Activated CD8-positive, alpha-beta memory T cell treated with anti-CD3 and anti-CD28 coated beads, Interleukin-2, amount 10 ng/mL, durations not matched to agents 7 days and 5 days (primary cell): Measurements from ENCODE around the gene IQSEC2. TPM values are rescaled to one million over a fixed set of nuclear protein-coding genes. Genes with fewer than 3 reads are reported as not detected.

Source experiments
- ATAC-seq: fragments of 150-1000 bp; cut with Tn5 transposase; one replicate; pipeline ENCODE4 v1.10.0; 2021; ENCODE audit warnings: moderate library complexity
- CTCF ChIA-PET: fragments of 350-600 bp; sonication (Branson Sonifier 250); formaldehyde crosslinking; loops from one replicate; lab custom pipeline; 2021; ENCODE audit warnings: antibody characterized with exemption; lab: Charles Lee
- DNase-seq: peaks from one replicate; pipeline ENCODE4 v3.0.0-alpha.2; 2020
- H3K27ac Mint-ChIP-seq: one replicate; pipeline ENCODE4 v1.8.0; 2021; ENCODE audit warnings: mild to moderate bottlenecking, mixed read lengths
- H3K27me3 Mint-ChIP-seq: one replicate; pipeline ENCODE4 v1.8.0; 2021; ENCODE audit warnings: mixed read lengths
- H3K36me3 Mint-ChIP-seq: one replicate; pipeline ENCODE4 v1.8.0; 2021; ENCODE audit warnings: mild to moderate bottlenecking, mixed read lengths
- H3K4me1 Mint-ChIP-seq: one replicate; pipeline ENCODE4 v1.8.0; 2021; ENCODE audit warnings: mixed read lengths
- H3K4me3 Mint-ChIP-seq: one replicate; pipeline ENCODE4 v1.8.0; 2021; ENCODE audit warnings: mild to moderate bottlenecking, moderate library complexity, mixed read lengths
- H3K9me3 Mint-ChIP-seq: one replicate; pipeline ENCODE4 v1.8.0; 2022; ENCODE audit warnings: low read depth, mixed read lengths
- total RNA-seq, 2 experiments: library from RNA; stranded (reverse); gene quantifications; one replicate each; pipeline ENCODE4 v1.2.3, GENCODE V29; 2021

The IQSEC2 gene
- total RNA-seq, 2 experiments from 2014 or later = 0.40 TPM; not detected in 1

DNA sequence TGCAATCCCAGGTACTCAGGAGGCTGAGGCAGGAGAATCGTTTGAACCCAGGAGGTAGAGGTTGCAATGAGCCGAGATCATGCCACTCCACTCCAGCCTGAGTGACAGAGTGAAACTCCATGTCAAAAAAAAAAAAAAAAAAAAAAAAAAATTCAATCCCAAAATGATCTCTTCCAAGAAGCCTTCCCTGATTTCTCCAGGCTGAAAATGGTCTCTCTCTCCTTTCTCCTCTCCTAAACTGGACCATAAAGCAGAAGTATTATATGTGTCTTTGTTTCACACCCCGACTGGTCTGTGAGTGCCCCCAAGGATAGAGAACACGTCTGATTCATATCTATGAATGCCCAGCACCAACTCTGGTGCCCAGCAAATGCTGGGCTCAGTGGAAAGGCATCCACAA lies 39.1 kb downstream of the IQSEC2 start:
- peaks cover 3% of the 10 kb centered on the region for H3K27me3 Mint-ChIP-seq
- peaks cover 4% of the 10 kb centered on the region for H3K4me1 Mint-ChIP-seq
- no peak overlapping the region for H3K27ac Mint-ChIP-seq
- DNase-seq = no peak
- CTCF ChIA-PET = no interaction called here
- H3K9me3 Mint-ChIP-seq = no peaks in the 10 kb centered on the region
- no peaks in the 10 kb centered on the region for H3K36me3 Mint-ChIP-seq
- no peak for ATAC-seq
- H3K4me3 Mint-ChIP-seq = no peak overlapping the region

DNA sequence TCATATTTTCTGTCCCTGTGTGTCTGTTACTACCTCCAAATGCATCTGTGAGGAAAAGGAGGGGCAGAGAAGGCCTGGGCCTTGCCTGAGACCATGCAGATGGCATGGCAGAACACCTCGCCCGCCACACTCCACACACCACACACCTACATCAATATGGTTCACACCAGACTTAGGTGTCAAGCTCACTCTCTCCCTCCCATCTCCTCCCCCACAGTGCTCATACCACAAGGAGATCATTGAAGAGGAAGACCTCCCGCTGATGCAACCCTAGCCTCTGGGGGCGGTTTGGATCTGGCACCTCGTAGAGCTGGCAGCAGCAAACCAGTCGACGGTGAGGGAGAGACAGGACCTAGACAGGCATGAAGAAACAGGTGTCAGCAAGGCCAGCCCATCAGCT lies 39.8 kb downstream of the IQSEC2 start:
- CTCF ChIA-PET = no interaction called here
- Mint-ChIP-seq H3K9me3 (no peaks in the 10 kb centered on the region), H3K4me3 (no peak overlapping the region), H3K27ac (no peak overlapping the region), H3K4me1 (peaks cover 4% of the 10 kb centered on the region), H3K36me3 (no peaks in the 10 kb centered on the region), H3K27me3 (peaks cover 3% of the 10 kb centered on the region)
- no peak for ATAC-seq
- no peak for DNase-seq

DNA sequence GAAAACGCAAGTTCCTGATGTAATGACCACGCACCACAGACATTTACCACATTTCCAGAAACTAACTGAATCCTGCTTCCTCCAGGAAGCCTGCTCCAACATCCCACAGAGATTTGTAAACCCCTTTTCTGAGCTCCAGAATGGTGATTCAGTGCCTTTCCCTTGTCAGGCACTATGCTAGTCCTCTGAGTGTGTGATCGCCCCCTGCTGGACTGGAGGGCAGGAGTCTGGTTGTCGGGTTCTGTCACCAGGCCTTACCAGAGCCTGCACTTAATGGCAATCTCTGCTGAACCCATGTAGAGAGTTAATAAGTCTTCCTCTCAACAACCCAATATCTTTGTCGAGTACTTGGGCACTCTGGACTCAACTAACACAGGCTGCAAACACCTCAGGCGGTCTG lies 41.9 kb downstream of the IQSEC2 start:
- DNase-seq = no peak
- Mint-ChIP-seq H3K27me3 (no peaks in the 10 kb centered on the region), H3K4me3 (no peak overlapping the region), H3K9me3 (no peaks in the 10 kb centered on the region), H3K36me3 (no peaks in the 10 kb centered on the region), H3K27ac (no peak overlapping the region), H3K4me1 (peaks cover 4% of the 10 kb centered on the region)
- ATAC-seq = peak; percentile 53
- CTCF ChIA-PET = interaction anchor here (1.0 kb wide), 1 partner anchor 13 kb away, joined by 3 read pairs; no protein-coding TSS in a partner anchor

DNA sequence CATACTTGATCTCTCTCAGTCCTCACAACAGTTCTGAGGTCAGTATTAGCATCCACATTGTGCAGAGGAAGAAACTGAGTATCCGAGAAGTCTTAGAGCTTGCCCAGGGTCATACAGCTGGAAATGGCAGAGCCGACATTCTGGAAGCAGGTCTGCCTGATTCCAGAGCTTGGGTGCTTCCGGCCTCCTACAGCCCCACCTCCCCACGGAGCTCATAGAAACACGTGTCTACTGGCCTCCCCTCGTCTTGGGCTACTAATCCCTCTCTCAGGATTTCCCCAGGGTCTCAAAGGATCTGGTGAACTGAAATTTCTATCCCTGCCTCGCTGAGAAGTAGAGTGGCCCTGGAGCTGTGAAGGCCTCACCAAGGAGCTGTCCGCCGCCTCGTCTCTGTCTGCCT lies 44.3 kb downstream of the IQSEC2 start:
- Mint-ChIP-seq H3K4me3 (no peak overlapping the region), H3K36me3 (no peaks in the 10 kb centered on the region), H3K9me3 (no peaks in the 10 kb centered on the region), H3K27ac (no peak overlapping the region), H3K4me1 (peaks cover 4% of the 10 kb centered on the region), H3K27me3 (no peaks in the 10 kb centered on the region)
- CTCF ChIA-PET = no interaction called here
- no peak for ATAC-seq
- no peak for DNase-seq

DNA sequence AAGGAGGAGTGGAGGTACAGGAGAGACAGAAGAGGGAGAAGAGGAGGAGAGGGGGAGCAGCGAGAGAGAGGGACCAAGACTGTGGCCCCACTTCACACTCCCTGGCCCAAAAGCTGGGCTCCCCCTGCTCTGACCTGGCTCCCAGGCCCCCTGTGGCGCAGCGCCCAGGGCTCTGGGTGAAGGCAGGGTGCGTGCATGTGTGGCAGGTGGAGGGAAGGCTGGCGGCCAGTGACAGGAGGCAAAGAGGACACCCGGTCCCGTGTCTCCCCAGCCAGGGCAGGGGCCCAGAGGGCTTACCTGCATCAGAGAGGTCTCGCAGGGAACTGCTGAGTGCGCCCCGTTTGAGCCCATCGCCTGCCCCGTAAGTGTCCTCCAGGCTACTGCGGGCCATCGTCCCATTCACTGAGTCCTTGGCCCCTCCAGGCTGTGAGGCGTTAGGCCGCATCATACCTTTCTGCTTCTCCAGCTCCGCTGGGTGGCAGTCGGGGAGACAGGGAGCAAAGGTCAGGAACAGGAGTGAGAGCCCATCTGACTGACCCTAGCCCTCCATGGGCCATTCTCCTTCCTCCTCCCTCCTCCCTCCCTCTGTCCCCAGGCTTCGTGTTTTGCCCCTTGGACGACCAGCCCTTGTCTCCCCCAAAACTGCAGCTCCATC lies 45.2 kb downstream of the IQSEC2 start:
- peaks cover 2% of the 10 kb centered on the region for H3K4me1 Mint-ChIP-seq
- H3K4me3 Mint-ChIP-seq = no peak overlapping the region
- CTCF ChIA-PET = no interaction called here
- no peak overlapping the region for H3K27ac Mint-ChIP-seq
- H3K27me3 Mint-ChIP-seq = peaks cover under 1% of the 10 kb centered on the region
- ATAC-seq (no peak), DNase-seq (no peak)
- no peaks in the 10 kb centered on the region for H3K9me3 Mint-ChIP-seq
- no peaks in the 10 kb centered on the region for H3K36me3 Mint-ChIP-seq

DNA sequence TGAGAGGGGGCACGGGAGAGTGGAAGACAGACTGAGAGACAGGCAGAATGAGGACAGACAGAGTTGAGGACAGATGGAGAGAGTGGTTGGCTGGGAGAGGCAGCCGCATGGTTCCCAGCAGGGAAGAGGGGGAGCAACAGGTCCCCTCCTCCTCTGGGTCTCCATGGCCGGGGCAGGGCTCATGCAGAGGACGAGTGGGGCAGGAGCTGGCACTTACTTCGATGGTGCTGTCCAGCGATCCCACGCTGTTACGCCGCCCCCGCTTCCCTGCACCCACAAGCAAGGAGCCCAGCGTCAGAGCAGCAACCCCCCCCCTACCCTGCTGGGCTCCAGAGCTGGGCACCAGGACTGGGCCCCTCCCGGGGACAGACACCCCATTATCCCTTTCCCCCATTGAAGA lies 45.8 kb downstream of the IQSEC2 start:
- H3K4me3 Mint-ChIP-seq = no peak overlapping the region
- ATAC-seq (no peak), DNase-seq (no peak)
- H3K27ac Mint-ChIP-seq = no peak overlapping the region
- H3K27me3 Mint-ChIP-seq = peaks cover 5% of the 10 kb centered on the region
- CTCF ChIA-PET = no interaction called here
- H3K9me3 Mint-ChIP-seq = no peaks in the 10 kb centered on the region
- H3K4me1 Mint-ChIP-seq = peaks cover 2% of the 10 kb centered on the region
- H3K36me3 Mint-ChIP-seq = no peaks in the 10 kb centered on the region

DNA sequence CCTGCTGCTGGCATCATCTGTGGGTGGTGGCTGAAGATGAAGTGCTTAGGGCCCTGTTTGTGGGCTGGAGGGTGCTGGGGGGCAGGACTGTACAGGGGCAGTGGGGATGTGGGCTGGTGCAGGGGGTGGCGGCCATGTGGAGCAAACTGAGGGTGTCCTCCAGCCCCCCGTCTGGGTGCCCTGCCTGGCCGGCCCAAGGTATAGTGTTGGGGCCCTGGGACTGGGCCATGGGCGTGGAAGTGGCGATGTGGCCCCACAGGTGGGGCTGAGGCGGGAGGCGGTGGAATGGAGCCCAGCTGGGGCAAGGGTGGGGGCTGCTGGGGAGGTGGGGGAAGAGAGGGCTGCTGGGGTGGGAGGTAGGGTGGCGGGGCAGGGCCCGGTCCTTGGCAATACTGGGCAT lies 46.9 kb downstream of the IQSEC2 start:
- H3K36me3 Mint-ChIP-seq = no peaks in the 10 kb centered on the region
- CTCF ChIA-PET = interaction anchor here (0.8 kb wide), 1 partner anchor 79 kb away, joined by 3 read pairs; no protein-coding TSS in a partner anchor
- DNase-seq (no peak), ATAC-seq (no peak)
- H3K4me3 Mint-ChIP-seq = no peak overlapping the region
- H3K27me3 Mint-ChIP-seq = peaks cover 5% of the 10 kb centered on the region
- H3K27ac Mint-ChIP-seq = no peak overlapping the region
- no peaks in the 10 kb centered on the region for H3K9me3 Mint-ChIP-seq
- H3K4me1 Mint-ChIP-seq = peaks cover 2% of the 10 kb centered on the region

DNA sequence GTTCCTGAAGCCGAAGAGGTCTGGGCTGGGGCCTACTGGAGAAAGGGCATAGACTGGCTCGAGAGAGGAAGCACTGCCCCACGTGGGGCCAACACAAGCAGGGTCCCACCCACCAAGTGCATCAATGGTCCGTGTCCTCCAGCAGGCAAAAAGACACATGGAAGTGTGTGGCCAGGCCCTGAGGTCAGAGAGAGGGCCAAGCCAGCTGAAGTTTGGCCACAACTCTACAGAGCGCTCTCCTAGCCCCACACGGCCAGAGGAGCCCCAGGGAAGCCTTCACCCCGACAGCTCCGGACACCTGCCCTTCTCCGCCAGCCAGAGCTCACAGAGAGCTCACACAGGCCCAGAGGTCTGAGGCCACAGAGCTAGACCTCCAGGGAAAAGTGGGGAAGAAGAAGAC lies 47.8 kb downstream of the IQSEC2 start:
- Mint-ChIP-seq H3K27ac (no peak overlapping the region), H3K4me1 (no peaks in the 10 kb centered on the region), H3K36me3 (no peaks in the 10 kb centered on the region), H3K4me3 (no peak overlapping the region), H3K27me3 (peaks cover 5% of the 10 kb centered on the region), H3K9me3 (no peaks in the 10 kb centered on the region)
- no peak for DNase-seq
- CTCF ChIA-PET = no interaction called here
- no peak for ATAC-seq

DNA sequence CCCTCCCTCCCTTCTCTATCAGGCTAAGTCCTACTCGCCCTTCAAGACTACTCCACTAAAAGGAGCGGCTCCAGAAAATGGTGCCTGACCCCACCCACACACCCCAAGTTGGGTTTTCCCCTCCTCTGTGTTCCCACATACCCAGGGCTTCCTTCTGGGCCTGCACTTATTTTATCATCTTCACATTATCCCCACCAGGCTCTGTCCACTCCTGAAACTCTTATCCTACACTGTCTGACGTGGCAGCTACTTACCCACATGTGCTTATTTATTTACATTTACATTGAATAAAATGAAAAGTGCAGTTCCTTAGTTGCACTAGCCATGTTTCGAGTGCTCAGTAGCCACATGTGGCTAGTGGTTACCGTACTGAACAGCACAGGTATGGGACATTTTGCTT lies 51.3 kb downstream of the IQSEC2 start:
- H3K4me3 Mint-ChIP-seq = no peak overlapping the region
- no peak overlapping the region for H3K27ac Mint-ChIP-seq
- H3K27me3 Mint-ChIP-seq = peaks cover 5% of the 10 kb centered on the region
- DNase-seq = no peak
- CTCF ChIA-PET = no interaction called here
- ATAC-seq = no peak
- no peaks in the 10 kb centered on the region for H3K9me3 Mint-ChIP-seq
- peaks cover 19% of the 10 kb centered on the region for H3K4me1 Mint-ChIP-seq
- no peaks in the 10 kb centered on the region for H3K36me3 Mint-ChIP-seq

DNA sequence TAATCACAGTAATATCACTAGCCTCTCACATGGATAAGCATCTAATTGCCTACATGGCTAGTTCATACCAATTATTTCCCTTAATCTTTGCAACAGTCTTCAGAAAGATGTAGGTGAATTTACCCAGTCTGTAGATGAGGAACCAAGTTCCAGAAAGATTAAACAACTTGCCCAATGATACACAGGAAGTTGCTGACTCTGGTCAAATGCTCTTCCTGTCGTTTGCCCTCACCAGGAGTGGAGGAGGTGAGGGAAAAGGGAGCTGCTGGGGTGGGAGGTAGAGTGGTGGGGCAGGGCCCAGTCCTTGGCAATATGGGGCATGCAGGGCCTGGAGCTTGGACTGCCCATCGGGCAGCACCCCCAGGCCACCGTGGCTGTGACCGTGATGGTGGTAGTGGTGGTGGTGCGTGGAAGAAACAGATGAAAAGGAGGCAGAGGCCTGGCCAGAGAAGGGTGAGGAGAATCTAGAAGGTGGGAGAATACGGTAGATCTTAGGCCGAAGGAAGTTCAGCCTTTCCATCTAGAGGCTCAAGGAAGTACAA lies 54.1 kb downstream of the IQSEC2 start:
- ATAC-seq (no peak), DNase-seq (no peak)
- Mint-ChIP-seq H3K36me3 (peaks cover 7% of the 10 kb centered on the region), H3K27ac (no peak overlapping the region), H3K4me3 (no peak overlapping the region), H3K9me3 (no peaks in the 10 kb centered on the region), H3K27me3 (peaks cover 5% of the 10 kb centered on the region), H3K4me1 (peaks cover 36% of the 10 kb centered on the region)
- CTCF ChIA-PET = no interaction called here

DNA sequence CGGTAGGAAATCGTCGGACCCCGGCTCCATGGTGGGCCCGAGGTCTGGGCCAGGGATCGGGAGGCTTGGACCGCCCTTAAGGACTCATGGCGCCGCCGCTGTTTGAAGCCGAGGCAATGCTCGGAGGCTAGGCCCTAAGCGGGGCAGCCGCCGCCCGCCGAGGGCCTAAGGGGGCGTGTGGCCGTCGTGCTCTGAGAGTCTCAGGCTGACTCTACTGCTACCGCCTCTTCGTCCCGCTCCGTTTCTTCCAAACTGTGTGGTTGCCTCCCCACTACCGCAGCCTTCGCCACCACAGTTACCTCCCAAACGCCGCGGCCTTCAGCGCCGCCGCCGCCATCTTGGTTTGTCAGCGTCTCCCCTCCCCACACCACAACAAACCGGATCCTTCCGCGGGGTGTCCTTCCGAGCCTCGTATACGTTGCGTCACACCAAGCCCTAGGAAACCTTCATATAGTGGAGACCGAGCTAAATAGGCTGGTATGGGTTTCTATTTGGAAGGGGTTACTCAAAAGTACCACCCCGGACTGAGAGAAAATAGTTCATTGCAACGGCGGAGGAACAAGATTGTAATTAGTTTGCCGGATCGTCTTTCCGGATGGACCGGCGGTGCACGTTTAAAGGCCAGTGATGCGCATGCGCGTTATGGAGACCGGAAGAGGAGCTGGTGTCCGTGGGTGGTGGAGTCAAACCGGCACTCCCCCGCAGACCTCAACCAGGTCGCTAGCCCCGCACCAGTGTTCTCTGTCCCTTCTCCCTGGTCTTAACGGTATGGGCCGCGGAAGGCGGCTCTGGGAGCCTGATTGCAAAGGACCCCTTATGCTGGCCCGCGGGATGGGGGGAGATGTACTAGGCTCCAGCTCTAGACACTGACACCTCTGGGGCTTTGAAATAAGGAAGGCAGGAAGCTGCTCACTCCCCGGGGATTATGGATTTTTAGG lies 56.3 kb downstream of the IQSEC2 start, which contains the start of gene KDM5C:
Gene KDM5C (minus strand): TSS at position 348 of the 938 bp plus-strand sequence. CDS start 318 bp downstream, at position 30.
- Mint-ChIP-seq H3K9me3 (no peaks in the 10 kb centered on the region), H3K4me1 (peaks cover 46% of the 10 kb centered on the region), H3K36me3 (peaks cover 10% of the 10 kb centered on the region), H3K27ac (peak within 1 kb of the TSS; percentile 95), H3K27me3 (no peaks in the 10 kb centered on the region), H3K4me3 (peak within 1 kb of the TSS; percentile 85)
- ATAC-seq (peak; percentile 87), DNase-seq (peak; percentile 92)
- CTCF ChIA-PET = interaction anchor here (0.8 to 1.4 kb wide), 2 partner anchors 38 to 63 kb away, joined by 3 to 5 read pairs; no protein-coding TSS in a partner anchor

DNA sequence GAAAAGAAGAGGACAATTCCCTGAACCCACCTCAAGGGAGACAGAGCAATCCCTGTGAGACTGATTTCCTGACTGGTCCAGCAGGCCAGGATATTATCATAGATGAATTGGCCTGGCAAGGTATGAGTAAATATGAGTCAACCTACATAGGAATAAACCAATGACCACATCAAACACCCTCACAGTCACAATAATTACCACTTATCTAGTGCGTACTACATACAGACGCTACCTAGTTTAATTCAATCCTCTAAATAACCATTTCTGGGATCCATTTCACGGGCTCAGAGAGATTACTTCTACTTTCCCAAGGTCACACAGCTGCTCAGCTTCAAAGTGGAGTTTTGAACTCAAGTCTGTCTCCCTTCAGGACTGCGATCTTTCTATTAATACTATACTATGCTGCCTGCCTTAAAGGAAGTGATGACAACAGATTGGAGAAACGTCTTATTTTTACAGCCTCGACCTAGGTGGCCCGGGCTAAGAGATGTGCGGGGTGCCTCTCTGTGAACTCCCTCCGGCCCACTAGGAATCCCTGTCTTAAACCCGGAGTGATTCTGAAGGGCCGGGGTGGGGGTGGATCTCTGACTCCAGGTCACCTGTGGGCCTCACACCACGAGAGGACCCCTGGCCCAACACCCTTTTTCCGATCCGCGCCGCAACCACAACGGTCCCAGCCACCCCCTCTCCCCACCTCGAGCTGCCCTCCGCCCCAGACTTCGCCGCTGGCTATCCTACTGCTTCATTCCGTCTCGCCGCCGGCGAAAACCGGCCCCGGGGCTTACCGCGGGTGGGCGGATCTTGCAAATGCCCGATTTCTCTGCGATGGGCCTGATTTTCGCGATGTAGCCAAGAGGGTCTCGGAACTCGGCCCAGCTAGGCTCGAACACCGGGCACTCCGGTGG lies 57.2 kb downstream of the IQSEC2 start:
- DNase-seq = peak; percentile 44
- CTCF ChIA-PET = interaction anchor here (1.4 kb wide), 1 partner anchor 39 kb away, joined by 5 read pairs; no protein-coding TSS in a partner anchor
- H3K4me3 Mint-ChIP-seq = peak overlapping the region; percentile 85
- peak overlapping the region; percentile 95 for H3K27ac Mint-ChIP-seq
- peaks cover 46% of the 10 kb centered on the region for H3K4me1 Mint-ChIP-seq
- peak; percentile 11 for ATAC-seq
- H3K36me3 Mint-ChIP-seq = peaks cover 10% of the 10 kb centered on the region
- H3K9me3 Mint-ChIP-seq = no peaks in the 10 kb centered on the region
- H3K27me3 Mint-ChIP-seq = no peaks in the 10 kb centered on the region
